GM21360 (cell line): ENCODE measurements around the gene ADAM19.
A peak's percentile ranks its signal among the peaks of the same experiment; 100 is the strongest.

Source experiments
- ATAC-seq: cut with Tn5 transposase; IDR thresholded peaks from one replicate; pipeline ENCODE4 v1.9.1; 2021; ENCODE audit warnings: mild to moderate bottlenecking, moderate library complexity; ENCODE audit not compliant: unreplicated experiment

The ADAM19 gene

DNA sequence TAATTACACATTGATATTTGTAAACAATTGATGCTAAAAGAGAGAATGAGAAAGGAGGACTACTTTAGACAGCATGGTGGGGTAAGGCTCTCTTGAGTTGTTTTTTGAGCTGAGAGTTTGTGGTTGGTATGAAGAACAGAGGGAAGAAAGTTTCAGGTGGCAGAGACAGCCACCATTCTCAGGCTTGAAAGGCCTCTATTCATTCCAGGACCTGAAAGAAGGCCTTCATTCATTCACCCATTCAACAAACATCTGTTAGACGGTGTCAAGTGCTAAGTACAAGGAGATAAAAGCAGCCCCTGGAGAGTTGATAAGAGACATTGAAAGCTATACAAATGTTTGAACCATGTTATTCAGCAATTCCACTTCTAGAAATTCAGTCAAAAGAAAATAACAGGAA lies 21.7 kb upstream of the ADAM19 start:
- no peak for ATAC-seq

GRCh38 chr5:157596487-157596886 lies 20.9 kb upstream of the ADAM19 start:
- ATAC-seq, result peak; percentile 69

DNA sequence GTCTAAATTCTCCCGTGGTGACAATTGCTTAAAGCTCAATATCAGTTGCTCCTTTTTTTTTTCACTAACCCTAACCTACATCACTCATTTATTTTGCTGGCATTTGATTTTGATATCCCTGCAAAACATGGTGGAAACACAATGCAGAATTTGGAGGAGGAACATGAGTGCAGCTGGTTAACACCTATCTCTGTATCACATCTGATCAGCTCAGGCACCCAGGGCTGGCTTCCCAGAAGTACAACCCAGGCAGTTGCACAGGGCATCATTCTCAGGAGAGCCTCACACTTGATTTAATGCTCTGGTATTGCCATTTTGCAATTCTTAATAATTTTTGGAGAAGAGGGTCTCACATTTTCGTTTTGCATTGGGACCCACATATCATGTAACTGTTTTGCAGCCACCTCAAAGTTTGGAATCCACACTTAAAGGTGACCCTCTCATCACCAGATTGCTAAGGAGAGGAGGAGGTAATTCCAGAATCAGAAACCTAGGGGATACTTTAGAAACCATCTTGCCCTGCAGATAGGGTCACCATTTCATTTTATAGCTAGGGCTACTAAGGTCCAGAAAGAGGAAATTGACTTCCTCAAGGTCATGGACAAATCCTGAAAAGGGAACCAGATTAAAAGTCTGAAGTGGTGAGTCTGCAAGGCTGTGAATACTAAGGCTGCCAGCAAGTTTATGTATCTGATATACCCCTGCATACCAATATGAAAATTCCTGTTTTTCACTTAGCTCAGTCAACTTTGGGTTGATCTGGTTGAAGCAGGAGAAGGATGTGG lies 19.3 kb upstream of the ADAM19 start:
- ATAC-seq, result no peak

DNA sequence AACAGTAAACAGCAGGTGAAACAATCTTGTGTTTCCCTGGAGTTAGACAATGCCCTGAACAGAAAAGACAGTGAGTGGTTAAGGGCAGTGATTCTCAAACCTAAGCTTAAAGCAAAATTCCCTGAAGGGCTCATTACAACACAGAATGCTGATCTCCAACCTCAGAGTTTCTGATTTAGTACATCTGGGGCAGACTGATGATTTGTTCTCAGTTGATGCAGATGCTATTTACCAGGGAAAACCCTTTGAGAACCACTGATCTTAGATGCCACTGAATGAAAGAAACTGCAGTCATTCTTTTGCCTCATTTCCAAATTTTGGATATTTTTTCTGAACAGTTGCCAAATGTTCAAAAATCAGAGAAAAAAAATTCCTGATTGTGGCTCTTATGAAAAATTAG lies 18.7 kb upstream of the ADAM19 start:
- ATAC-seq, result no peak

DNA sequence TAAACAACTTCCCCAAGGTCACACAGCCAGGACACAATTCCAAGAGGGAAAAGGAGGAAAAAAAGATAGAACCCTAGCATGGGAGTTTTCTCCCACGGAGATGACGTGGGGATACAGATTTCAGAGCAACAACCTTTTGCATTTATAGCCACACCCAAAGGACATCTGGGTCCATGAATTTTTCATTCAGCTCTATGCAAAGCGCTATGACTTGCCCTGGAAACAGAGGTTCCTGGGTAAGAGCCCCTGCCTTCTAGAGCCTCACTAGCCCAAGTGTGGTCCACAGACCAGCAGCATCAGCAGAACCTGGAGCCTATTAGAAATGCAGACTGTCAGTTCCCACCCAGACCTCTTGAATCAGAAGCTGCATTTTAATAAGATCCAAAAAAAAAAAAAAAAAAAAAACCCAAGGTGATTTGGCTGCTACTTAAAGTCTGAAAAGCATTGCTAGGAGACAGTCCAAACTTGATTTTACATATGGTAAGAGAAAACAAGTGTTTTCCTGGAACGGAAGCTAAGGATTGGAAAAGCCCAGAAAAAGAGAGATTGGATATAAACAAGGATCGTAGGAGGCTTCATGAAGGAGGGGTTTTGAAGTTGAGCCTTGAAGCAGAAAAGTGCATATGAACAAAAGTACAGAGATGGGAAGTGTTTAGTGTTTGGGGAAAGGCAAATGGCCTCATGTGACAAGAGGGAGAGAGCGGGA lies 17.6 kb upstream of the ADAM19 start:
- ATAC-seq, result no peak

GRCh38 chr5:157592594-157592993 lies 17.0 kb upstream of the ADAM19 start:
- ATAC-seq, result no peak

GRCh38 chr5:157590478-157590877 lies 14.9 kb upstream of the ADAM19 start:
- no peak for ATAC-seq

DNA sequence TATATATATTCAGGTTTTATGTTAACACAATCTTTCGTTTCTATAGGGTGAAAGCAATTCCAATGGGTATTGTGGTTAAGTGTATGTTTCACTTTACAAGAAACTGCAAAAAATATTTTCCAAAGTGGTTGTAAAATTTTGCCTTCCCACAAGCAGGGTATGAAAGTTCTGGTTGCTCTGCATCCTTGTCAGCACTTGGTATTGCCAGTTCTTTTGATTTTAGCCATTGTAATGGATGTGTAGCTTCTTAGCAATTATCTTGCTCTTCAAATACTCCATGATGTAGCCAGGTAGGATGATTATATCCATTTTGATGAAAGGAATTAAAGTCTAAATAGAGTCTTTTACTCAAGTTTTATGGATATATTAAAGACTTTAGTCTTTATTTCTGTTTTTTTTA lies 9.1 kb upstream of the ADAM19 start:
- ATAC-seq, result no peak

DNA sequence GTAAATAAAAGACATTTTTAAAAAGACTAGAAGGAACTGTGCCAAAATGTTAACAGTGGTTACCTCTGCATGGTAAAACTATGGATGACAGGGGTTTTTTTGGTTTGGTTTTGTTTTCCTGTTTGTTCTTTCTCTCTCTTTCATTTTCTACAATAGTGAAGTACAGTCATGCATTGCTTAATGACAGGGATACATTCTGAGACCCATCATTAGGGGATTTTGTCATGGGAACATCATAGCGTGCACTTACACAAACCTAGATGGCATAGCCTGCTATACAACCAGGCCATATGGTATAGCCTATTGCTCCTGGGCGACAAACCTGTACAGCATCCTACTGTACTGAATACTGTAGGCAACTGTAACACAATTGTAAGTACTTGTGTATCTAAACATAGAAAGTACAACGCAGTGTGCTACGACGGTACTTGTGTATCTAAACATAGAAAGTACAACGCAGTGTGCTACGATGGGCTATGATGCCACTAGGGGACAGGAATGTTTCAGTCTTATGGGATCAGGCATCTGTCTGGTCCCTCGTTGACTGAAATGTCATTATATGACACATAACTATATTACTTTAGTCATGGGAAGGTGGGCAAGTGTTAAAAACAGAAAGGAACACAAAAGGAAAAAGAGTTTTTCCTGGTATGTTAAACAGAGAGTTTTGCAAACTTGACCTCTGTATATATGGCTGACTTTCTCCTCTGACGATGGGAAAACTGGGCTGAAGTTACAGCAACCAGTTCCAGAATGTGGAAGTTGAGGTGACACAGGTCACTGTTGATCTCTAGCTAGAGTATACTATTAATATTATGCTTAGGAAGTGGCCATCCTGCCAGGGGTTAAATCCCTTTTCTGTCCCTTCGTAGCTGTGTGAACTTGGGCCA lies 7.4 kb upstream of the ADAM19 start:
- peak; percentile 54 for ATAC-seq

DNA sequence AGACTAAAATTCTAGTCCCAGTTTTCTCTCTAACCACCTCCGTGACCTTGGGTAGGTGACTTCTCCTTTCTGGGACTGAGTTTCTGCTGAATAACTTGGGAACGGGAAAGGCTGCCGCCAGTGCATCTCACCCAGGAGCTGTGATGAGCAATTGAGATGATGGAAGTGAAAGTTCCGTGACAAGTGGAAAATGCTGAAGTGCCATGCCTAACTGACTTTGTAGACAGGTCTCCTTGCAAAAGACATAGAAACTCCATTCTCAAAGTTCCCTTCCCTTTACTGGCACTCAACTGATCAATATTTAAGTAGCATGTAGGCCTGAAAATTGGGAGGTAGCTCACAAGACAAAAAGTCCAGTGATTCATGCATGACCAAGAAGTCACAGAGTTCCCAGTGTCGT lies 6.3 kb upstream of the ADAM19 start:
- no peak for ATAC-seq

GRCh38 chr5:157578079-157578780 lies 2.7 kb upstream of the ADAM19 start:
- ATAC-seq, result no peak

DNA sequence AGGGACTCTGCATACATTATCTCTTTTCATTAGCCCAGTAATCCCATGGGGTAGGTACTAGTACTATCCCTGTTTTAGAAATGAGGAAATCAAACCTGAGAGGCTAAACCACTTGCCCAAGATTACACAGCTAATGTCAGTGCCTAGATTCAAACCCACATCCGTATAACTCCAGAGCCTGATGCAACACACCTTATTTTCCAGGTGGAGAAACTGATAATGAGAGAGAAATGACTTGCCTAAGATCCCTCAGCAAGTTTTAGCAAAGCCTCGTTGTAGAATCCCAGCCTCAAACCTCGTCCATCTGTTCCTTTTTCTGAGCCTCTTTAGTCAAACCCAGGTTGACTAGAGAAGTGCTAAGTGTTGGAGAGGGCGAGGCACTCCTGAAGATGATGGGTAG lies 1.1 kb upstream of the ADAM19 start:
- no peak for ATAC-seq

DNA sequence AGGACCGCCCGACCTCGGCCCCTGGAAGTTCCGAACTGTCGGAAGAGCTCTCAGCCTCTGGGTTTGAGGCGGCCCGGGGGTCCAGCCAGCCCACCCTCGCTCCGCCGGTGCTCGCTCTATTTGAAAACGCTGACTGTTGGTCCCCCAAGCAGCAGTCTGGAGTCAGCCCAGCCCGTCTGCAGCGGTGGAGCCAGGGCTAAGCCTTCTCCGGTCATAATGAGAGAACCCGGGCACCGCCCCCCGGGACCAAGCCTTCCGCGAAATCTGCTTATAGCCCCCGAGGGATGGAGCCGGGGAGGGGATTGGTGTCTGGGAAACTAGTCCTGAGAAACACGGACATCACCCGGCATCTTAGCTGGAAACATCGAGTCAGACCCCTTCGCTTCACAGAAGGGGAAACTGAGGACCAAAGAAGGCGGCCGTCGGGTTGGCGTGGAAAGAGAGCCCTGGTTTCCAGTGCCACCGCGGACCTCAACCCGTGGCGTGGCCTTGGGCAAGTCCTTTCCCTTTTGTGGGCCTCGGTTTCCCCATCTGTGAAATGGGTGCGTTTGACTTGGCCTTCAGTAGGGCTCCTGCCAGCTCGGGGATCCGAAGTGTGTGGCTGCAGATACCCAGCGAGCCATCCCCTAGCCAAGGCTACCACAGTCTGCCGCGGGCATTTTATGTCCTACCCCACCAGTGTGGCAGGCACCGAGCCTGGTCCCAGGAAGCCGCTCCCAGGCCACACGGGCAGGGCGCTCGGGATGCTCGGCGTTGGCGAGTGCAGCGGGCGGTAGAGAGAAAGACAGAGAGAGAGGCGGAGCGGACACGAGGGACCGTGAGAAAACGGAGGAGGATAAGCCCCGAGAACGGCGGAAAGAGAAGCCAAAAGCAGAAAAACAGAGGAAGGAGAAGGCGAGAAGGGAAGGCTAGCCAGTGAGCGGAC lies 857 bp downstream of the ADAM19 start:
- ATAC-seq, result no peak

DNA sequence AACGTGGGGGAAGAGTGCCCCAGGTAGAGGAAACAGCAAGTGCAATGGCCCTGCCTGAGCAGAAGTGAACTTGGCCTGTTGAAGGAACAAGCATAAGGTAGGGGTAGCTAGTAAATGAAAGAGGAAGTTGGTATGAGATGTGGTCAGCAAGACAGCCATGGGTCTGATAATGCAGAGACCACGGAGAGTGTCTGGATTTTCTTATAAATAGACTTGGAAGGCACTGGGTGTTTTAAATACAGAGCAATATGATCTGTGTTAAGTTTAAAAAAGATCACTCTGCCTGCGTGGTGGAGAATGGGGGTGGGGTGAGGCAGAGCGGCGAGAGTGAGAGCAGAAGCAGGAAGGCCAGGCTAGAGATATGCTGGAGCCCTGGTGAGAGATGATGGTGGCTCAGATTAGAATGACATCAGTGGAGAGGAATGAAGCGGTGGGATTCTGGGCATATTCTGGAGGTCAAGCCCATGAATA lies 4.2 kb downstream of the ADAM19 start:
- ATAC-seq, result peak; percentile 86

GRCh38 chr5:157570531-157571200 lies 4.9 kb downstream of the ADAM19 start:
- ATAC-seq, result peak; percentile 4

GRCh38 chr5:157568720-157569119 lies 6.9 kb downstream of the ADAM19 start:
- no peak for ATAC-seq

- ATAC-seq, result no peak
Measured at GRCh38 chr5:157568222-157568621, 7.4 kb downstream of the ADAM19 start.

- no peak for ATAC-seq
Measured at GRCh38 chr5:157566902-157567489, 8.6 kb downstream of the ADAM19 start.
